Measurements from ENCODE around the gene GRAMD4. TPM values are rescaled to one million over a fixed set of nuclear protein-coding genes. Genes with fewer than 3 reads are reported as not detected.

The GRAMD4 gene
- total and polyA plus RNA-seq, 2 donors (not counting 1 experiment from before 2014, with no cell fraction given), result 17.0 to 88.1 TPM

DNA sequence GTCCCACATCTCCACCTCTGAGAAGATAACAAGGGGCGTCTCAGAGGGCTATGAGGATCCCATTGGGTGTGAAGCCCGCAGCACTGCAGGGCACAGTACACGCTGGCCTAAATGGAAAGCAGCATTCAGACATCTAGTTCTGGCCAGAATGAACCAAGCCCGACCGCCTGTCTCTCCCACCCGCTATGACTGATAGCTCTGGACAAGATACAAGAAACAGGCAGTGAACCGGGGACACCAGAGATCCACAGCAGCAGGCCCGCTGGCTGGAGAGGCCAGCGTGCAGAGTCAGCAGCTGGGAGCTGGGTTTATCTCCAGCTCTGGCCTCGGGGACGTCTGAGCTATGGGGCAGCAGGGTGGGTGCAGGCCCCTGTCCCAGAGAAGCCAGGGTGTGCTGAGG lies 108.3 kb downstream of the GRAMD4 start:
- WGBS (ENCODE audit: insufficient coverage), result 98% methylated on average over 11 of the region's 11 CpGs
- H3K4me1 Mint-ChIP-seq, result peaks cover 39% of the 10 kb centered on the region
- Histone ChIP-seq H3K36me3 (replicated peaks in 1 of 2; ENCODE audit: control extremely low read depth in 1 of 2, control insufficient read depth in 1 of 2, extremely low read depth in 1 of 2, insufficient read depth in 2 of 2, low read length in 1 of 2) (peaks cover 2 to 34% of the 10 kb centered on the region in 2 experiments), H3K27ac (ENCODE audit: low read length in 2 of 2) (no peak overlapping the region), H3K9me3 (ENCODE audit: control extremely low read depth in 1 of 3, control insufficient read depth in 2 of 3, insufficient read depth in 1 of 3, low read length in 2 of 3) (no peaks in the 10 kb centered on the region), H4K20me1 (ENCODE audit: control insufficient read depth, insufficient read depth, low read length, poor library complexity, severe bottlenecking) (peaks cover 93% of the 10 kb centered on the region), H3K9ac (ENCODE audit: low read length) (no peak overlapping the region), H3K4me1 (ENCODE audit: control insufficient read depth in 2 of 2, insufficient read depth in 2 of 2, low read length in 2 of 2) (peaks cover 7 to 15% of the 10 kb centered on the region in 2 donors), H3K4me2 (replicated peaks; ENCODE audit: low read depth, low read length, poor library complexity, severe bottlenecking) (no peak overlapping the region), H3K4me3 (ENCODE audit: control extremely low read depth in 1 of 5, extremely low read depth in 1 of 5, insufficient read depth in 1 of 5, low read depth in 2 of 5, low read length in 4 of 5) (no peak overlapping the region), H2AFZ (ENCODE audit: insufficient read depth, low read depth, low read length, poor library complexity, severe bottlenecking) (no peak overlapping the region), H3K27me3 (replicated peaks in 1 of 4; ENCODE audit: control extremely low read depth in 1 of 4, control insufficient read depth in 3 of 4, insufficient read depth in 4 of 4, low read length in 3 of 4) (no peaks in the 10 kb centered on the region), H3K79me2 (ENCODE audit: control insufficient read depth, insufficient read depth, low read length) (peaks cover 99% of the 10 kb centered on the region)
- no peaks in the 10 kb centered on the region for H3K27me3 Mint-ChIP-seq
- TF ChIP-seq, protein P1, sequence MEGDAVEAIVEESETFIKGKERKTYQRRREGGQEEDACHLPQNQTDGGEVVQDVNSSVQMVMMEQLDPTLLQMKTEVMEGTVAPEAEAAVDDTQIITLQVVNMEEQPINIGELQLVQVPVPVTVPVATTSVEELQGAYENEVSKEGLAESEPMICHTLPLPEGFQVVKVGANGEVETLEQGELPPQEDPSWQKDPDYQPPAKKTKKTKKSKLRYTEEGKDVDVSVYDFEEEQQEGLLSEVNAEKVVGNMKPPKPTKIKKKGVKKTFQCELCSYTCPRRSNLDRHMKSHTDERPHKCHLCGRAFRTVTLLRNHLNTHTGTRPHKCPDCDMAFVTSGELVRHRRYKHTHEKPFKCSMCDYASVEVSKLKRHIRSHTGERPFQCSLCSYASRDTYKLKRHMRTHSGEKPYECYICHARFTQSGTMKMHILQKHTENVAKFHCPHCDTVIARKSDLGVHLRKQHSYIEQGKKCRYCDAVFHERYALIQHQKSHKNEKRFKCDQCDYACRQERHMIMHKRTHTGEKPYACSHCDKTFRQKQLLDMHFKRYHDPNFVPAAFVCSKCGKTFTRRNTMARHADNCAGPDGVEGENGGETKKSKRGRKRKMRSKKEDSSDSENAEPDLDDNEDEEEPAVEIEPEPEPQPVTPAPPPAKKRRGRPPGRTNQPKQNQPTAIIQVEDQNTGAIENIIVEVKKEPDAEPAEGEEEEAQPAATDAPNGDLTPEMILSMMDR (IDR thresholded peaks at IDR 0.05), result no peak
- TF ChIP-seq EZH2 (IDR thresholded peaks at IDR 0.05; ENCODE audit: borderline replicate concordance, insufficient read depth, low read depth, low read length, poor library complexity, severe bottlenecking), result no peak
- ATAC-seq (ENCODE audit: low read depth) (no peak), DNase-seq (no peak)
- no peaks in the 10 kb centered on the region for H3K9me3 Mint-ChIP-seq (ENCODE audit: insufficient read depth)
- ChIA-PET POLR2A (no interaction called here), CTCF (interaction anchor here (1.7 kb wide), 1 partner anchor 165 kb away, joined by 8 read pairs; no protein-coding TSS in a partner anchor)
- no peak overlapping the region for H3K27ac Mint-ChIP-seq
- no peak overlapping the region for H3K4me3 Mint-ChIP-seq
- intact Hi-C loops (cut with micrococcal nuclease), result no loop called here

Other genes with a start within 250 kb of the GRAMD4 start
- gene CELSR1, start 82.8 kb upstream of the GRAMD4 start, total RNA-seq, result 34.8 and 36.3 TPM in 2 replicates
- gene CELSR1, start 82.8 kb upstream of the GRAMD4 start, polyA plus RNA-seq, result 23.4 and 30.2 TPM in 2 replicates
- gene CERK, start 117.9 kb downstream of the GRAMD4 start, total RNA-seq, result 48.3 and 55.9 TPM in 2 replicates
- 23.2 and 30.1 TPM in 2 replicates for gene CERK, start 117.9 kb downstream of the GRAMD4 start, polyA plus RNA-seq
- 128 and 141 TPM in 2 replicates for gene TBC1D22A, start 142.3 kb downstream of the GRAMD4 start, total RNA-seq
- gene TBC1D22A, start 142.3 kb downstream of the GRAMD4 start, polyA plus RNA-seq, result 65.0 and 73.8 TPM in 2 replicates

All from B cell (primary cell).